Ovary (tissue), 3 donors: ENCODE data around the gene VKORC1L1.

Source experiments
- CTCF ChIP-seq, 3 donors: fragments of 450-650 bp in 2 of 3; fragments of 200-600 bp in 1 of 3; IDR thresholded peaks; one replicate each; pipeline versions ENCODE4 v1.5.1 to v1.8.0; 2016 to 2022; ENCODE audit warnings: antibody characterized with exemption in 3 of 3, mild to moderate bottlenecking in 1 of 3
- EP300 ChIP-seq: sonication (generic); formaldehyde crosslinking; IDR thresholded peaks from one replicate; pipeline ENCODE4 v1.6.1; 2017; ENCODE audit warnings: antibody characterized with exemption
- POLR2A ChIP-seq: fragments of 450-650 bp; IDR thresholded peaks from one replicate; pipeline ENCODE4 v1.6.1; 2017; ENCODE audit warnings: antibody characterized with exemption, mild to moderate bottlenecking, moderate library complexity
- donor health status: DM: no; HTN: no; CAD: no.

GRCh38 chr7:65979583-65980477 is 107.0 kb downstream of the VKORC1L1 start:
- TF ChIP-seq CTCF (IDR thresholded peaks at IDR 0.05), result no peak
- no peak for TF ChIP-seq POLR2A
- TF ChIP-seq EP300, result no peak
